Kidney tubule cell (primary cell): ENCODE measurements around the gene PSMD7.
A peak's percentile ranks its signal among the peaks of the same experiment; 100 is the strongest.

Experiments
- DNase-seq: peaks from one replicate; pipeline ENCODE4 v3.0.0-alpha.2; 2018; ENCODE audit warnings: low spot score

Gene PSMD7

GRCh38 chr16:74296432-74297144 is at the start of gene PSMD7:
Gene PSMD7, plus strand, starts transcription at chr16:74296814. Its CDS starts 101 bp downstream, at chr16:74296915.
- peak; percentile 92 for DNase-seq

DNA sequence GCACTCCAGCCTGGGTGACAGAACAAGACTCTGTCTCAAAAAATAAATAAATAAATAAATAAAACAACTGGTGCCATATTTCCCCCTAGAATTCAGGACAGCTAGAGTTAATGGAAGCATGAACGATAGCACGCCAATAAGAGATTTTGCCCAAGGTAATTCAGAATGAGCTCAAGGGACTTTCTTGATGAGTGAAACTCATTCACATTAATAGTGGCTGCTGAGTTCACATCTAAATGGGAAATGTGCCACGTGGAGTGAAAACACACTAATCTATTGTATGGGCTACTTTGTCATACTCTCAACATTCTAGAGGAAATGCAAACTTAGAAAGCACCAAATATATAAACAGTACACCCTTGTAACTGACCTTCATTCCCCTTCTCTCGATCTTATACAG is 47.4 kb upstream of the PSMD7 start:
- DNase-seq = no peak

GRCh38 chr16:74249846-74250245 is 46.8 kb upstream of the PSMD7 start:
- no peak for DNase-seq

DNA sequence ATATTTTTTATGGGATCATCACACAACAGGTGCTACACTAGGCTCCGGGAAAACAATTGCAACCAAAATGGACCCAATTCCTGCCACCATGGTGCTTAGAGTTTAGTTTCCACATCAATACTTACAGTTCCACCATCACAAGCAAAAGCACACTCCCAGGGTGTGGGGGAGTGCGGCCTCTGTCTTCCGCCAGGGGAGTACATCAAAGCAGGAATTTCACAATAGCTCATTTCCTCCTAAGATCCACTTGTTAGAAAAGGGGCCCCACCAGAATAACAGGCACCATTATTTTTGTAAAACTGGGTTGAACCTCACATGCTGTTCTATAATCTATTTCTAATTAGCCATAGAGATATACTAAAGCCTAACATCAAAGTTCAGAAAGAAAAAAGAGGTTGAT is 44.3 kb upstream of the PSMD7 start:
- no peak for DNase-seq

DNA sequence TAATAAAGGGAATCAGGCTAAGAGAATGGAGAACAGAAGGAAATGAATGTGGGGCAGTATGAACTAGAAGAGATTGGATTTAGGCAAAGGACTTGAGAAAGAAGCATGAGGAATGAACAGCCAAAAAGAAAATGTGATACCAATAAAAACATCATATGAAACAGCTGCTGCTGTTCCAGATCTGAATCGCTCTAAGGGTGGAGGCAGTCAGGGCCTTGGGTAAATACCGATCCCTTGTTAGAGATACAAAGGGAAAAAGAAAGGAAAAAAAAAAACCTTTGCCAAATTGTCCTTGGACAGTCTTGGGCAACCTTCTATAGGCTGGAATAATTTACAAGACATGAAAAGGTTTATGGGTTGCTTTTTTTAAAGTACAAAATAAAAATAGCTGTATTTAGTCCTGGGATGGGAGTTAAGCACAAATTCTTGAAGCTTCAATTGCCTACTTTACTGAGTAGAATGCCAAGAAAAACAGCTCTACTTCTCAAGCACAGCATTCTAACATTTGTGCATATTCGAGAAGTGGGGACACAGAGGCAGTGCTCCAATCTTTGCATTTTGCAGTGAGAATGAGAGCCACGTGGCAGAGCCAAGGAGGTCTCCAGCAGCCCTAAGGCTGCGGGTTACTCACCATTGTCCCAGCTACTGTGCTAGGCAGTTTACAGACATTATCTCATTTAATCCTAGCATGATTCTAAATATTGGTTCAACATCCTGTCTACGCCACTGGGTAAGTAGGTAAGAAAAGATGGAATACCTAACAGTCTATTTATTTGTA is 43.3 kb upstream of the PSMD7 start:
- no peak for DNase-seq

DNA sequence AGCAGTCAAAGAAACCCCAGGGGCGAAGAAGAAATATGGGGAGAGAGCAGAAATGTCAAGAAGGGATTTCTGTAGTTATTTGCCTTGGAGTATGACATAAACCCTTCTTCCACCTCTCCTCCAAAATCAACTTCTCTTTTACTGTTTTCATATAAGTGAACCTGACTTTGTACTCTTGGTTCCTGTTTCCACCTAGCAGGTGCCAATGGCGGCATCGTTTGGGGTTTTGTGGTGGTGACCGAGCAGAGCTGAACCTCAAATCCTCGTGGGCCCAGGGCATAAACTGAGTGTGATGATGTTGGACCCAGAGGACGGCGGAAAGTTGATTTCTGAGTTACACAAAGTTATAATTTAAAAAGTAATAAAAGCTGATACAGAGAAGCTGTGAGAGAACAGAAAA is 39.6 kb upstream of the PSMD7 start:
- no peak for DNase-seq

DNA sequence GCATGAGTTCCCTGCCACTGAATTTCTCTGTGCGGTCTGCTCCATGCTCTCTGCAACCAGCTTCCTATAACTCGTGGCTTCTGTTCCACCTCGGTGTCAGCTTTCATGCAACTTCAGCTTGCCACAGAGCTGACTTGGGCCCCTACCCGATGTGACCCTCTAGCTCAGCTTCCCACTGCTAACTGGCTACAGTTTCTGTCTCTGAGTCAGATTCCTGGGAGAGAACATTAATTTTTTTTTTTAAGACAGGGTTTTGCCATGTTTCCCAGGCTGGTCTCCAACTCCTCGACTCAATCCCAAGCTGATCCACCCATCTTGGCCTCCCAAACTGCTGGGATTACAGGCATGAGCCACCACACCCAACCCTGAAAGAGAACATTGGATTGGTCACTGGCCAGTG is 35.5 kb upstream of the PSMD7 start:
- DNase-seq = no peak

- DNase-seq = no peak
Measured at GRCh38 chr16:74264811-74265210, 31.8 kb upstream of the PSMD7 start.

DNA sequence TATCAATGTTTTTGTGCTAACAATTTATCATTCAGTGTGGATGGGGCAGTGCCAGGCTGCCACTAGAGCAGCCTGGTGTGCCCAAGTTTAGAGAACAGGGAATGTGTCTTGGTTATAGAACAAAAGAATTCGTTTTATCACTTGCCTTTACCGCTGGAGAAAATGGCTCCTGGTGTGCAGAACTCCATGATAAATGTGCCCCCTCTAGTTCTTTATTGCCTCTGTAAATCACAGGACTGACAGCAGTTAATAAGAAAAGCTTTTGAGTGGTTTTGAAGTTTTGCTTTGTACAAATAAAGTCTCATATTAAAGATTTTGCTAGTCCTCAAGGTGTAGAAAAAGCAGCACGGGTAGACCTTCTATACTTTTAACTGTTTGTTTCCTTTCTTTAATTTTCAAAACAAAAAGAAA is 28.2 kb upstream of the PSMD7 start:
- DNase-seq = no peak

- DNase-seq = peak; percentile 2
Measured at GRCh38 chr16:74271872-74272271, 24.7 kb upstream of the PSMD7 start.

- peak; percentile 32 for DNase-seq
Measured at GRCh38 chr16:74275031-74275636, 21.5 kb upstream of the PSMD7 start.

GRCh38 chr16:74275711-74276110 is 20.9 kb upstream of the PSMD7 start:
- DNase-seq = no peak

GRCh38 chr16:74277974-74278373 is 18.6 kb upstream of the PSMD7 start:
- DNase-seq = no peak

GRCh38 chr16:74279266-74279665 is 17.3 kb upstream of the PSMD7 start:
- DNase-seq = no peak

DNA sequence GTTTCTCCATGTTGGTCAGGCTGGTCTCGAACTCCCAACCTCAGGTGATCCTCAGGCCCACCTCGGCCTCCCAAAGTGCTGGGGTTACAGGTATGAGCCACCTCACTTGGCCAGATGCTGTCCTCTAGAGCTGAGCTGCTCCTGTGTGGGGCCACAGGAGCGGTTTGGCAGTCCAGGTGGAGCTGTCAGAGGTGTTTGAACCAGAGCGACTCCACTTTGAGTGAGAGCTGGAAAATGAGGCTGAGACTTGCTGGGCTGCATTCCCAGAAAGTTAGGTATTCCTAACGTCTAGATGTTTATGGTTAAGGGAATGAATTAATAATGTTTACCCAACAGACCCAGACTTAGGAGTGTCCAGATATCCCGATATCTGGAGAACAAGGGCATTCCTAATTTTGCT is 16.8 kb upstream of the PSMD7 start:
- no peak for DNase-seq

GRCh38 chr16:74280448-74280847 is 16.2 kb upstream of the PSMD7 start:
- DNase-seq = no peak

DNA sequence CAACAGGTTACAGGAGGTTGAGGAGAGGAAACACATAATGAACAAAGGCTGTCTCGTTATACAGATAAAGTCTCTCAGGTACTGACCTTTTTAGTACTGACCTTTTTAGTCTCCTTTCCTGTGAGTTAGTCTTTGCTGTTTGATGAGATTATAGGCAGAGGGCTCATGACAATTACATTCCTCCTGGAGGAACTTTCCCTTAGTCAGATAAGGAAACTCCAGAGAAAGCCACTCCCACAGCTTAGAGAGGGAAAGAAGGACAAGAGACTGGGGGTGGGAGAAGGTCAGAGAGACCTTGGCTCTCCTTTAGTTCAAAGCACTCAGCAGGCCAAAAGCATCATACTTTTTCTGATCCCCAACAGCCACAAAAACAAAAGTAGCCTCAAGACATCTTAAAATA is 15.3 kb upstream of the PSMD7 start:
- peak; percentile 40 for DNase-seq

- no peak for DNase-seq
Measured at GRCh38 chr16:74283716-74284115, 12.9 kb upstream of the PSMD7 start.

GRCh38 chr16:74288065-74288464 is 8.5 kb upstream of the PSMD7 start:
- no peak for DNase-seq

GRCh38 chr16:74290356-74290755 is 6.3 kb upstream of the PSMD7 start:
- DNase-seq = no peak

GRCh38 chr16:74291176-74291575 is 5.4 kb upstream of the PSMD7 start:
- DNase-seq = no peak

GRCh38 chr16:74291577-74292208 is 4.9 kb upstream of the PSMD7 start:
- DNase-seq = peak; percentile 74

GRCh38 chr16:74296104-74296431 is 546 bp upstream of the PSMD7 start:
- no peak for DNase-seq
